ENCODE results near the gene TUBGCP3.

TUBGCP3 gene

DNA sequence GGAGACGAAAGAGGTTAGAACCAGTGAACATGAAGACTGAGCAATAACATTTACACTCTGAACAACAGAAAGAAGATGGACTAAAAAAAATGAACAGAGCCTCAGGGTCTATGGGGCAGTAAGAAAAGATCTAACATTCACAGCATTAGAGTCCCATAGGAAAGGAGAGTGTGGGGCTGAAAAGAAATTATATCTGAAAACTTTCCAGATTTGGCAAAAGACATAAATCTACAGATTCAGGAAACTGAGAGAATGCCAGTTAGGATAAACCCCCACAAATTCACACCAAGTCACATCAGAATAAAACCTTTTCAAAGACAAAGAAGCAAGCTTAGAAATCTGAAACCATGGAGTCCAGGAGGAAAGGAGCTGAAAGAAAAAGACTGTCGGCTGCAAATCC is 20.3 kb upstream of the TUBGCP3 start:
- no peak for TF ChIP-seq JUND (IDR thresholded peaks at IDR 0.05; ENCODE audit: low read depth)
- in situ Hi-C loops (cut with HindIII; ENCODE audit: low pct_unique_long_range_greater_than_20kb, low sequenced_read_pairs), result no loop called here
- DNase-seq (ENCODE audit: low read depth in 1 of 2, low spot score in 1 of 2), result no peak

- TF ChIP-seq JUND (IDR thresholded peaks at IDR 0.05; ENCODE audit: low read depth), result no peak
- peak; percentile 65 to 82 for DNase-seq (ENCODE audit: low read depth in 1 of 2, low spot score in 1 of 2)
- in situ Hi-C loops (cut with HindIII; ENCODE audit: low pct_unique_long_range_greater_than_20kb, low sequenced_read_pairs), result no loop called here
Measured at GRCh38 chr13:112606109-112607001, 18.4 kb upstream of the TUBGCP3 start.

DNA sequence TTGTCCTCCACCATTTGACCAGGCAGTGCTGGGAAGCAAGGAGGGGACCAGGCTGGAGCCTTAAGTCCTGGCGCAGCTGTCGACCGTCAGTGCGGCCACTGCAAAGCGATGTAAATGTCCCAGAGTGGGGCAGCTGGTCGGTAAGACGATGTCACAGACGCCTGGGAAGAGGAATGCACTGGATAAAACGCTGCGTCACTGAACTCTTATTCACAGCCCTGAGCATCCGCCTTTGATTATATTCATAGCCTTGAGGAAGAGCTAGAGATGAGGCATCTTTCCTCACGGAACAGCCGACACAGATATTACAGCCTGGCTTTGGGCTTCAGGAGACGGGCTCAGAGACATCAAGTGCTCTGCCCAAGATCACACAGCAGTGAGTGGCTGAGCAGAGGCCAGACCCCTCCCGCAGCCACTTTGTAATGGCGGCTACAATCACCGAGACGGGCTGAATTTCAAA is 17.6 kb upstream of the TUBGCP3 start:
- no peak for DNase-seq (ENCODE audit: low read depth in 1 of 2, low spot score in 1 of 2)
- no peak for TF ChIP-seq JUND (IDR thresholded peaks at IDR 0.05; ENCODE audit: low read depth)
- in situ Hi-C loops (cut with HindIII; ENCODE audit: low pct_unique_long_range_greater_than_20kb, low sequenced_read_pairs), result no loop called here

- DNase-seq (ENCODE audit: low read depth in 1 of 2, low spot score in 1 of 2), result no peak
- in situ Hi-C loops (cut with HindIII; ENCODE audit: low pct_unique_long_range_greater_than_20kb, low sequenced_read_pairs), result no loop called here
- TF ChIP-seq JUND (IDR thresholded peaks at IDR 0.05; ENCODE audit: low read depth), result no peak
Measured at GRCh38 chr13:112603641-112604225, 15.8 kb upstream of the TUBGCP3 start.

DNA sequence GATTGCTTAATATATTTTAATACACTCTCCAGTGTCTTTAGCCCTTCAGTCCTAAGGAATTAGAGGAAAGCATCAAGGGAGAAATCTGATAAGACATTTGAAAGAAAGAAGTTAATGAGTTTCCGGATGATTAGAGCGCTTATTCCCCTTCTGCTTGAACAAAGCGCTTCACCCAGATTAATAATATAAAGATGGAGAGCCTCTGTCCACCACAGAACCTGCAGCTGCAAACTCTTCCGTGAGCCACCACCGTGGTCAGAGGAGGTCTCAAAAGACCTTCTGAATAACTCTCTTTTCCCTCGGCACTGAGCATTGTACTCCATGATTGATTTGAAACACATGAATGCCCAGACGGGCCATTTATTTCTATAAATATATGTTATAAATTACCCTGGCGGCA is 14.2 kb upstream of the TUBGCP3 start:
- in situ Hi-C loops (cut with HindIII; ENCODE audit: low pct_unique_long_range_greater_than_20kb, low sequenced_read_pairs), result no loop called here
- no peak for TF ChIP-seq JUND (IDR thresholded peaks at IDR 0.05; ENCODE audit: low read depth)

DNA sequence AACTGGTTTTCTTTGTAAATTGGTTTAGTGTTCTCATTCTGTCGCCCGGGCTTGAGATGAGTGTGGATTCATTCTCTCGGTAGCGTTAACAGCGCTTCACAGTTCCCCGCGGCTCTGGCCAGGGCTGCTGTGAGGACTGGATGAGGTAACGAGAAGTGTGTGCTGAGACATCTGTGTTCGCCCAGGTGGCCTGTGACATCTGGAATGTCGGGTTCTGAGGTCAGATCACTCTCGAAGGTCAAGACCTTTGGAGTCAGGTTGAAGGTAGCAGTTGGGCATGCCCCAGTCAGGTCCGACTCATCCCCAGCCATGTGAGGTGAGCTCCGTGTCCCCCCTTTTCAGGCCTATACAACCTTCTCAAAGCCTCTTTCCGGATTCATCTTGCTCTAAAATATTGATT is 13.4 kb upstream of the TUBGCP3 start:
- peak in 1 of 2 experiments; percentile 29 for DNase-seq (ENCODE audit: low read depth in 1 of 2, low spot score in 1 of 2)
- no peak for TF ChIP-seq JUND (IDR thresholded peaks at IDR 0.05; ENCODE audit: low read depth)
- in situ Hi-C loops (cut with HindIII; ENCODE audit: low pct_unique_long_range_greater_than_20kb, low sequenced_read_pairs), result no loop called here

More for the DNA sequence above, 14.2 kb upstream of the TUBGCP3 start:
- DNase-seq (ENCODE audit: low read depth in 1 of 2, low spot score in 1 of 2), result no peak

DNA sequence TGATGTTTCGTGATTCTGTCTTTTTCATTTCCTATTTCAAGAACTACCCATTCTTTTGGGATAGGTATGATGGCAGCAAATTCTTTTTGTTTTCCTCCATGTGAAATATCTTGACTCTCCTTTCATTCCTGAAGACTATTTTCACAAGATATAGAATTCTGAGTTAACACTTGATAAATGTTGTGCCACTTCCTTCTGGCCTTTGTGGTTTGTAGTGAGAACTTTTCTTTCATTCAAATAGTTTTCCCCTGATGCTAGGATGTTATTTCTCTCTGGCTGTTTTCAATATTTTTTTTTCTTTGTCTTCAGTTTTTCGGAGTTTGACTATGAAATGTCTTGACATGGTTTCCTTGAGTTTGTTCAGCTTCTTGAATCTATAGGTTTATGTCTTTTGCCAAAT is 8.3 kb upstream of the TUBGCP3 start:
- no peak for DNase-seq (ENCODE audit: low read depth in 1 of 2, low spot score in 1 of 2)
- TF ChIP-seq JUND (IDR thresholded peaks at IDR 0.05; ENCODE audit: low read depth), result no peak
- in situ Hi-C loops (cut with HindIII; ENCODE audit: low pct_unique_long_range_greater_than_20kb, low sequenced_read_pairs), result no loop called here

DNA sequence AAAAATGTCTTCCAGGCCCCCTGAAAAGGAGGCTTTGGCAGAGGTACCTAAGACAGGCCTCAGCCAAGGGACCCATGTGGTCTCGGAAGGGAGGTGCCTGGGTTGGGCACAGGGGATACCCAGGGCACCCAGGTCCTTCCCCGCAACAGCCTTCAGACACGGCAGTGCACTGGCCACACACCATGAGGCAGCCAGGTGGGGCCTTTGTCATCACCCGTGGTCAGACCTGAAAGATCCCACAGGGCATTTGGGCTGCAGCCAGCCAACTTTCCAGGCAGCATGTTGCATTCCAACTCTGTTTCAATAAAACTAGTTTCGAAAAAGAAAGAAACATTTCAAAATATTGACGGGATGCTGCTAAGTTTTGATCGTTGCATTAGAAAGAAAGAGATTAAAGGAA is 4.7 kb upstream of the TUBGCP3 start:
- DNase-seq (ENCODE audit: low read depth in 1 of 2, low spot score in 1 of 2), result peak in 1 of 2 experiments; percentile 19
- in situ Hi-C loops (cut with HindIII; ENCODE audit: low pct_unique_long_range_greater_than_20kb, low sequenced_read_pairs), result no loop called here
- no peak for TF ChIP-seq JUND (IDR thresholded peaks at IDR 0.05; ENCODE audit: low read depth)

GRCh38 chr13:112592181-112592580 is 4.2 kb upstream of the TUBGCP3 start:
- DNase-seq (ENCODE audit: low read depth in 1 of 2, low spot score in 1 of 2), result no peak
- no peak for TF ChIP-seq JUND (IDR thresholded peaks at IDR 0.05; ENCODE audit: low read depth)

GRCh38 chr13:112588490-112589297 is 741 bp upstream of the TUBGCP3 start:
- in situ Hi-C loops (cut with HindIII; ENCODE audit: low pct_unique_long_range_greater_than_20kb, low sequenced_read_pairs), result no loop called here
- no peak for DNase-seq (ENCODE audit: low read depth in 1 of 2, low spot score in 1 of 2)
- TF ChIP-seq JUND (IDR thresholded peaks at IDR 0.05; ENCODE audit: low read depth), result no peak

More at GRCh38 chr13:112592181-112592580, 4.2 kb upstream of the TUBGCP3 start:
- in situ Hi-C loops (cut with HindIII; ENCODE audit: low pct_unique_long_range_greater_than_20kb, low sequenced_read_pairs), result no loop called here

- in situ Hi-C loops (cut with HindIII; ENCODE audit: low pct_unique_long_range_greater_than_20kb, low sequenced_read_pairs), result no loop called here
- no peak for TF ChIP-seq JUND (IDR thresholded peaks at IDR 0.05; ENCODE audit: low read depth)
- DNase-seq (ENCODE audit: low read depth in 1 of 2, low spot score in 1 of 2), result peak; percentile 83 to 88
Measured at GRCh38 chr13:112587212-112587763, 665 bp downstream of the TUBGCP3 start.

GRCh38 chr13:112586334-112586960 is 1.5 kb downstream of the TUBGCP3 start:
- in situ Hi-C loops (cut with HindIII; ENCODE audit: low pct_unique_long_range_greater_than_20kb, low sequenced_read_pairs), result no loop called here
- no peak for TF ChIP-seq JUND (IDR thresholded peaks at IDR 0.05; ENCODE audit: low read depth)
- no peak for DNase-seq (ENCODE audit: low read depth in 1 of 2, low spot score in 1 of 2)
